GM18519 (cell line): ENCODE results near the gene CFHR2.

Experiments used
- ATAC-seq: cut with Tn5 transposase; IDR thresholded peaks from one replicate; pipeline ENCODE4 v1.9.1; 2021; ENCODE audit warnings: mild to moderate bottlenecking, moderate library complexity; ENCODE audit not compliant: unreplicated experiment, low FRiP score

CFHR2 gene

GRCh38 chr1:196997423-196997822 lies 53.9 kb downstream of the CFHR2 start:
- ATAC-seq = peak; percentile 48

DNA sequence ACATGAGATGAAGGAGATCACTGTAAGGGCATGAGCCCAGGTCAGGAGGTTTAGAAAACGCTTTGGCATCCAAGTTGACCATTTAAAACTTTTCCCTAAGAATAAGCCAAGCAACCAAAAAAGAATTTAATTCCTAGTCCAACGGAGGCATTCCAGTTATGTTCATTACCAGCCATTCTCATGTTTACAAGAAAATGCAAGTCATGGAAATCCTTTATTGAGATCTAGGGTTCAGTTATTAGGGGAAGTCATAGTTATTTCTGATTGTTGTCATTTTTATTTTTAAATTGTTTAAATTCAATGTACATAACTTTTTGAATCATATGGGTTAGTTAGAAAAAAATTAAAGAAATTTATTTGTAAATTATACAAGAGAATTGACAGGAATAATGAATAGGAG lies 58.3 kb downstream of the CFHR2 start:
- ATAC-seq = no peak

- no peak for ATAC-seq
These were observed 59.6 kb downstream of the CFHR2 start for GRCh38 chr1:197003132-197003531.

DNA sequence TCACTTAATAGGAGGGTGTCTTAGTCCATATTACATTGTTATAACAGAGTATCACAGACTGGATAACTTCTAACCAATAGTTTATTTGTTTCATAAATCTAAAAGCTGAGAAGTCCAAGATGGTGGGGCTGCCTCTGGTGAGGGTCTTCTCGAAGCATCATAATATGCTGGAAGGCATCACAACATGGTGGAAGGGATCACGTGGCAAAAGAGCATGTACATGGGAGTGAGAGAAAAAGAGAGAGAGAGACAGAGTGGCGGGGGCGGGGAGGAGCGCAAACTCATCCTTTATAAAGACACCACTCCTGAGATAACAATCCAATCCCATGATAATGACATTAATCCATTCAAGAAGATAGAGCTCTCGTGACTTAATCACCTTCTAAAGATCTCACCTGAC lies 65.3 kb downstream of the CFHR2 start:
- ATAC-seq = no peak
